GM20000 (cell line): ENCODE results near the gene CEP350.
"Not testable (repeated sequence)": the region's sequence is repeated elsewhere in the genome, so short reads cannot be mapped to it uniquely, and the experiment has no call there.

Experiments used
- DNase-seq: peaks from one replicate; pipeline ENCODE4 v3.0.0; 2012; ENCODE audit warnings: low spot score
- CTCF ChIP-seq: IDR thresholded peaks from 2 replicates; pipeline ENCODE4 v1.5.1; 2012; ENCODE audit warnings: mild to moderate bottlenecking, control low read depth; ENCODE audit errors: extremely low read depth, missing control alignments

CEP350 gene

DNA sequence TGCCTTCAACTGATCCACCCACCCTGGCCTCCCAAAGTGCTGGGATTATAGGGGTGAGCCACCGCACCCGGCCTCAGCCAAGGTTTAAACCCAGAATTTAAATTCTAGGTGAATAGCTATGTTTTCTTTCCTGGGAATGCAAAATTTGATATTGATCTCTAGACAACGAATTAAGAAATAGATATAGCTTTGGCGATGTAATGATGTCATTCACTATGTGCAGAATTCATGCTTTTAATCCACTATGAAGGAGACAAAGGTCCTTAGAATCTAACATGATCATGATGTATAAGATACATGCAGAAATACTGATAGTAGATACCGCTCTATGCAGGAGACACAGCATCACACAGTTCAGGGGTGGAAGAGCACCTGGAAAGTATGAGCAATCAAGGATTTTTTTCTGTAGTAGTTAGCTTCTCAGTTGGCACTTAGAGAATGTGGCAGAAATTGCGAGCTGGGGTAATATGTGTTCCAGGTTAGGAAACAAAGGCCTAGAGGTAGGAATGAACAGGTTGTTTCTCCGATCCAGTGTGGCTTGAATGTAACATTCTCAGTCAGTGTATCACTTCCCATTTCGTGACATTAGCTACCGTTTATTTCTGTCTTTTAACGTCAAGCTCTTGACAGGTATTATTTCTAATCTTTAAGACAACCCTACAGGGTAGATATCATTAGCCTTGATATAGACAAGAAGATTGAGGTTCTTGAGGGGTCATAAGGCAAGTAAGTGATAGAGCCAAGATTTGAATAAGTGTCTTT, 3.0 kb upstream of the CEP350 start:
- no peak for DNase-seq

DNA sequence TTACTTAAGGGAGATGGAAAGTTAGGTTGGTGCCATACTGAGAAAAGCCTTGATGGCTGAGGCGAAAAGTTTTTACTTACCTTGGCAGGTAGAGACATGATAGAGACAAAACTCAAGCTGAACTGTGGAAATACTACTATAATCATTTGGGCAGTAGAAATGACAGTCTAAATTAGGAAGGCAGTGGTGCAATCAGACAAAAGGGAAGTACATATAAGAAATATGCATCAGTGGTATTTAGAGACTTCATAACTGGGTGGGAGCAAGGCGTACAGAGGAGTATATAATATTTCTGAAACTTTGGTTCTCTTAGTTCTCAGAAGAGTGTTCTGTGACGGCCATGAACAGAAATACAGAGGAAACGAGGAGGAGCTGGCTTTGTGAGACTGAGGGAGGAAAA, 2.4 kb upstream of the CEP350 start:
- DNase-seq, result no peak
- TF ChIP-seq CTCF, result no peak

More for the DNA sequence above, 3.0 kb upstream of the CEP350 start:
- TF ChIP-seq CTCF, result no peak

DNA sequence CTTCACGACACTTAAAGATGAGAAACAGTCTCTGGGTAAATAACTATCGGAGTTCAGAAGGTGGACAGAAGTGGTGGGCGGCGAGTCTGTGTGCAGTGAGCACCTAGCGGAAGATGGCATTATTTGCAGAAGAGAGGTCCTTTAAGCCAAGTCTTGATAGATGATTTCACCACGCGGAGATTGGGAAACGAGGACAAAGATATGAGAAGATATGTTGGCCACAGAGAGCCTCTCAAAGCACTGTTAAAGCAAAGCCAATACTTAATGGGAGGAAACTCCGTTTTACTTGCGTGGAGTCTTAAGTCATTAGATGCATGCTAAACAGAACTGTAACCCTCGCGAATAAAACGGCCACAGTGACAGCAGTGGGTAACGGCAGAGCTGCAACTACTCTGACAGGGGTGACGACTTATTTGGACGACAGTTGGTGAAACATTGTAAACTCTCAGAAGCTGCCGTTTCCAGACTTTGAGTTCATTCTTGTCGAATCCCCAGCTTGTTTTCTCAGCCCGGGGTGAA, 577 bp upstream of the CEP350 start:
- TF ChIP-seq CTCF, result no peak
- DNase-seq, result peak; percentile 14

- DNase-seq, result no peak
- TF ChIP-seq CTCF, result no peak
Measured at GRCh38 chr1:179955287-179955680, 674 bp downstream of the CEP350 start.

DNA sequence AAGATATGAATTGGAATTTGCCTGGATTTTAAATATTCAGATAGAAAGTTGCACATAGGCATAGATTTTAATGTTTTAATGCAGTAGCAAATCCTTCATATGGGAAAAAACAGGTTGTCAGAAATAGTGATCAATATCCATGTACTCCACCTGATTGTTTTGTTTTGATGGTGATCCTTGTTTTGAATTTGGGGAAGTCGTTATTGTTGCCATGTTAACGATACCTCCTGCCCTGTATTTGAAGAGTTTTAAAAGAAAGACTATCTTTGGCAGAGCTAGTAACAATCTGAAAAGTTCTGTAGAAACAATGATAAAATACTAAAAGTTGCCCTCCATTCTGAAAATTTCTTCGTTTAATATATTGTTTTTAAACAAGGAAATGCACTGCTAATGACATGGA, 1.1 kb downstream of the CEP350 start:
- DNase-seq, result no peak
- no peak for TF ChIP-seq CTCF

- no peak for TF ChIP-seq CTCF
- no peak for DNase-seq
Measured at GRCh38 chr1:179958359-179958758, 3.7 kb downstream of the CEP350 start.

GRCh38 chr1:179962168-179962567, 7.6 kb downstream of the CEP350 start:
- DNase-seq, result not testable (repeated sequence)

DNA sequence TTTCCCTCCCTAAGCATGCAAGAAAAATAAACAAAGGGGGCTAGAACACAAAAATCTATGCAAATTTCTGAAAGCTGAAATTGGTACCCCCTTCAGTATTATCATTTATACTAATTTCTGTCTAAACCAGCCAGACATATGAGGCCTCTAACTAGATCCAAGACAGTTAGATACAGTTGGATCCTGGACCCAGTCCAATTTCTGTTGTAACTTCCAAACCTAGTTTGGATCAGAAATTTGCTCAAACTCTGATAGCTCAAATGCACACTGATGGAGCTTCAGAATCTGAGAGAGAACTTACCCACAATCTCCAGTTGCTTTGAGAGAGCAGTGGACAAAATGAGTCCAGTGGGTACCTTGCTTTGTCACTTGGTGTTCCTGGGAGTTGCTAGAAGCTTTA, 11.9 kb downstream of the CEP350 start:
- no peak for TF ChIP-seq CTCF
- no peak for DNase-seq
